GM18526 (cell line): ENCODE data around the gene ECHS1.

Source experiments
- POLR2A ChIP-seq: IDR thresholded peaks from 3 replicates; pipeline ENCODE4 v1.6.1; 2011; ENCODE audit not compliant: insufficient read length; ENCODE audit errors: extremely low read depth

Gene ECHS1

DNA sequence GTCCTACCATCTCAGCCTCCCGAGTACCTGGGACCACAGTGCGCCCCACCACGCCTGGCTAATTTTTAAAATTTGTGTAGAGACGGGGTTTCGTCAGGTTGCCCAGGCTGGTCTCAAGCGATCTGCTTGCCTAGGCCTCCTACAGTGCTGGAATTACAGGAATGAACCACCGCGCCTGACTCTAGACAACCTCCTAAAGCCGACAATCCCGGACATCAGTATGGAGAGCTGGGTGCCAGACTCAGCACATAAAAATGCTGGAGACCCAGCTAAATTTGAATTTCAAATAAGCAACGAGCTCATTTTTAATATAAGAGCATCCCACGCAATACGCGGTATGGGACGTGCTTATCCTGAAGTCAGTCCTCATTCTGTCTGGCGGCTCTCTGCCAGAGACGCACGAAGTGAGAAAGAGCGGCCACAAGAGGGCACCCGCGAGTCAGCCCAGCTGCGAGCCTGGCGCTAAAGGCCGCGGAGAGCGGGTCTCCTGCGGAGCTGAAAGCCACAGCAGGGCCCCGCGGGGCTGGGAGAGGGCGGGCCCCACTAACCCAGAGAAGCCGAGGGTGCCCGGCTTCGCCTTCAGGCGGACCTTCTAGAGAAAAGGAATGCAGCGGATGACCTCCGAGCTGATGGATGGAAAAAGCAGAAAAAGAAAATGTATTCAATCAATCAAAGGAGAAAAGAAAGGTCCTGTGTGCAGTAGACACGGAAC is 43.5 kb downstream of the ECHS1 start:
- TF ChIP-seq POLR2A, result no peak

DNA sequence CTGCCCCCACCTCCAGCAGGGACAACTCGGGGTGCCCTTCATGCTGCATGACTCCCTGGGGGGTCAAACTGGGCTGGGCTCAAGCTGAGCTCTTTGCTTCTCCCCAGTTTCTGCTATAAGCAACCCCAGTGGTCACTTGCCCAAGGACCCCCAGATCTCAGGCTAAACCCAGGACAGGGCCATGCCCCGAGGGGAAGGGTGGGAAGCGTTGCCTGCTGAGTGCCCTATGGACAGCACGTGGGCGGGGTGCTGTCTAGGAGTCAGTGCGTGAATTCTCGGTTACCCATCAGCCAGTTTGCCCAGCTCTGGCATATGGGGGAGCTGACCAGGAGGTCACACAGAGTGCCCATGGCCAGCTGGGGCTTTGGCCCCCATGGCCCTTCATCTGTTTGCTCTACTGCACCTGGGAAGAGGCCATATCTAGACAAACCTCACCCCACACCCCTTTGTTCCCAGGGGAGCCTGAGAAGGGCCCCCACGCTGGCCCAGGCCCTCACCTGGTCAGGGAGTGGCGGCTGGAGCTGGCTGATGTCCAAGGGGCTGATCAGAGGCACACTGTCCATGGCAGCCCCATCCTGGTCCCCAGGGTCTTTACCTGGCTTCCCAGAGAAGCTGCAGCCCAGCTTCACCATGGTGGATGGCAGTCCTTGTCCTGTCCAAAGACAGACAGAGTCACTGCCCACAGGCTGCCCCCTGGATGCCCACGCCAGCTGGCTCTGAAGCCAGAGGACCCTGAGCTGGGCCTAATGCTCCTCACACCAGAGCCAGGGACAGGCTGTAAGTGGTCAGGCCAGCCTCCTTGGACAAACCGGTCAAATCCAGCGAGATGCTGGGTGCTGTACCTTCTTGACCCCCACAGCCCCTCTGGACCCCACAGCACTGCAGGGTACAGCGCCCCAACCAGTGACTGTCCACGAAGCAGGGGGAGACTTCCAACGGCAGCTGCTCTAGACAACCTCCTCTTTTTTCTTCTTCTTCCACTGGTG is 44.5 kb downstream of the ECHS1 start:
- no peak for TF ChIP-seq POLR2A

DNA sequence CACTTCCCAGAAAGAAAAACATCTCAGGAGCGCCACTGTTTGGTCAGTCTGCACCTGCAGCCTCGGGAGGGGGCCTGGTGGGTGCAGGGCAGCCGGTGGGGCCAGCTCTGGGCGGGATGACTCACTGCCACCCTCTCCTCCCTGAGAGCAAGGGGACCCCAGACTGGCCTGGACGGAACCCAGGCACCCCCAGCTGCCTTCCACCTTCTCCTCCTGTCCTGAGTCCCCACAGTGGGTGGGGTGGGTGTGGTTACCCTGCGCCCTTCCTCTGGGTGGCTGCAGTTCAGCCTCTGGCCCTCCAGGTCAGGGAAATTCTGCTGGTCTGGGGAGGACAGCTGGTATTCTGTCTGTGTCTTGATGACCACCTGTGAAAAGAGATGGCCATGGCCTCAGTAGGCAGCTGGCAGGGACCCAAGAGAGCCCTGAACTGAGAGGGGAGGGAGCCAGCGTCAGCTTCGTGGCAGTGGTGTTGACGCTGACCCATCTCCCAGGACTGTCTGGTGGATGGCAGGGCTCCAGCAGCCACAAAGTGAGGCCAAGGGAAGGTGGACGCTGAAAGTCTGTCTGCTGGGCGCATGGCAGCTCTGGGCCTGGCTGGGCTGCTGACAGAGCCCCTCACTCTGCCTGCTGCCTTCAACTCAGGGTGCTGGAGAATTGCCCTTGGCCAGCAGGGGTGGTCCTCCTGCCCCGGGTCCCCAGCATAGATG is 45.4 kb downstream of the ECHS1 start:
- no peak for TF ChIP-seq POLR2A

DNA sequence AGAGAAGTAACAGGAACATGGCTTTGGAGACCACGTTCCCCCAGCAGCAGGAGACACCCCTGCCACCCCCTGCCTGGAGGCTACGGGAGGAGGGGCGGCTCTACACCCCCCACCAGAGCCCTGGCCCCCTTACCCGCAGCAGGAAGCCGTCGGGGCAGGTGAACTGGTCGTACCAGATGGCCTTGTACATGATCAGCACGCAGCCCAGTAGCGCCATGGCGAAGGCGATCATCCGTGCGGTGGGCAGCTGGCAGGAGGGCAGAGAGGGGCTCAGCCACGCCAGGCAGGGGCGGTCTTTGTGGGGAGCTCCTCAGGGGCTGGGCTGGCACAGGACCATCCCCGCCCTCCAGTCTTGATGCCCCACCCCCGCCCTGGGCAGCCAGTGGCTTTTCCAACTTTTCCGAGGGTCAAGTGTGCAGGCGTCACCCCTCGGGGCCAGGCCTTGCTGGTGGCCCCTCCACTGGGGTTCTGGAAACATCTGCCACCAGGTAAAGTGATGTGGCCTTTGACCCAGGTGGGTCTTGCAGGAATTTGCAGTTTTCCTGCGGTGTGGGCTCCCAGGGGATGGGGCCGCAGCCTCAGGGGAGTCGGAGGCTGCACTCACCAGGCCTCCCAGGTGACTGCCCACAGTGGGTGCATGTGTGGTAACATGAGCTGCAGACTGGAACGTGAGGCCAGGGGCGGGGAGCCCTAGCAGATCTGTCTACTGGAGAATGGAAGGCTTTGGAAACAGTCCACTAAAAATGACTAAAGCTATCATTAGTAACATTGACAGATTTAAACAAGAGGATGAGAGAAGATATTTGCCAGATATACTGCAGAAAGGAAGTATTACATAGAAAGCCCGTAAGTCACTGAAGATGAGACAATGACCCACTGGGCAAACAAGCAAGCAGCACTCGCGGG is 46.2 kb downstream of the ECHS1 start:
- no peak for TF ChIP-seq POLR2A

DNA sequence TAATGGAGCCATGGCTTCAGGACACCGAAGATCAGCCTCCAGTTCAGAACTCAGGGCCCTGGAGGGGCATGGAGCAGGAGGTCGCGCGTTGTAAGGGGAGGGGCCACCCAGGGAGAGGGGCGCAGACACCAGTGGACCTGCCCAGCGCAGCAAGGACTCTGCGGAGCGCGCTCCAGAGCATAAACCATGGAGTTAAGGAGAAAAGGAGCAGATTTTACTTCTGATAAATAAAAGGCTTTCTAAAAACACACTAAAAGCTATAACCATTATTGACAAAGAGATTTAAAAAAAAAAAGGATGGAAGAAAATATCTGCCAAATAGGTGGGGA is 47.0 kb downstream of the ECHS1 start:
- TF ChIP-seq POLR2A, result no peak

DNA sequence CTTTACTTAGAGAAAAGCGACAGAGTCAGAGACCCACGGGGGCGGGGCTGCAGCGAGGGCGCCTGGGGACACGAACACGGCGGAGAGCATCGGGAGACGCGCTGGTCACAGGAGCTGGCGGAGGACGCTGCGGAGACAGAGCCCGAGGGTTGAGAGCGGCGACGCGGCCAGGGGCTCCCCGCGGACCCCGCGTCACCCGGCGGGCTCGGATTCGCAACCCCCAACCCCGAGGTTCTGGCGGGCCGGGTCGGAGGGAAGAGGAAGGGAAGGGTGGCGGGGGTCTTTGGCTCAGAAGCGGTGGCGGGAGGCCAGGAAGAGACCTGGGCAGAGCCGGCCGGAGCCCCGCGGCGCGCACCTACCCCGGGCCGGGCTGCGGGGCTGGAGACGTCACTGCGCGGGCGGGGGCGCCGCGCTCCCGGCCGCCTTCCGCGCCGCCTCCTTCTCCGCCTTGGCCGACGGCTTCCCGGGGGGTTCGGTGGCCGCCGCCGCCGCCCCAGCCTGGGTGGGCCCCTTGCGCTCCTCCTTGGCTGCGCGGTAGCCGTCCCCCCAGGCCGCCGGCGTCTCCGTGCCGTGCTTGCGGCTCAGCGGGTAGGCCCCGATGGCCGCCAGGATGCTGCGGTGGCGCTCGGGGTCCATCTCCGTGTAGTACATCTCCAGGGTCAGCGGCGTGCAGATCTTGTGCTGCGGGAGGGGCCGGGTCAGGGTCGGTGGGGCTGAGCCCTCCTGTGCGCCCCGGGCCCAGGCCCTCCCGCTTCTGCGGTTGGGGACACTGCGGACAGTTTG is 47.5 kb downstream of the ECHS1 start:
- no peak for TF ChIP-seq POLR2A

DNA sequence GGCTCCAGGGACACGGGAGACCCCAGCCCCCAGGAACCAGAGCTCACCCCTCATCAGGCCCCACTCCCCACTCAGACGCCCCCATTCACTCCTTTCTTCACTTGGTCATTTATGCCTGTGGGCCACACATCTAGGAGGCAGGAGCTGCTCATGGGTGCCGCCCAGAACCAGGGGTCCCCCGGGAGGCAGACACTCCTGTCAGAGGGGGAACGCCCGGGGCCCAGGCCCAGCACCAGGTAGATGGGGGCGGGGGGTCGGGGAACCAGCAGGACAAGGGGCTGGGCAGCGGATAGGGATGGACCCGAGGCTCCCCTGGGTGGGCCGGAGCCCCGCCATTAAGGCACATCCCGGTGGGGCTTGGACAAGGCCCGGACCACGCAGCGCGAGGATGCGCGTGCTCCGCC is 48.3 kb downstream of the ECHS1 start:
- TF ChIP-seq POLR2A, result no peak

DNA sequence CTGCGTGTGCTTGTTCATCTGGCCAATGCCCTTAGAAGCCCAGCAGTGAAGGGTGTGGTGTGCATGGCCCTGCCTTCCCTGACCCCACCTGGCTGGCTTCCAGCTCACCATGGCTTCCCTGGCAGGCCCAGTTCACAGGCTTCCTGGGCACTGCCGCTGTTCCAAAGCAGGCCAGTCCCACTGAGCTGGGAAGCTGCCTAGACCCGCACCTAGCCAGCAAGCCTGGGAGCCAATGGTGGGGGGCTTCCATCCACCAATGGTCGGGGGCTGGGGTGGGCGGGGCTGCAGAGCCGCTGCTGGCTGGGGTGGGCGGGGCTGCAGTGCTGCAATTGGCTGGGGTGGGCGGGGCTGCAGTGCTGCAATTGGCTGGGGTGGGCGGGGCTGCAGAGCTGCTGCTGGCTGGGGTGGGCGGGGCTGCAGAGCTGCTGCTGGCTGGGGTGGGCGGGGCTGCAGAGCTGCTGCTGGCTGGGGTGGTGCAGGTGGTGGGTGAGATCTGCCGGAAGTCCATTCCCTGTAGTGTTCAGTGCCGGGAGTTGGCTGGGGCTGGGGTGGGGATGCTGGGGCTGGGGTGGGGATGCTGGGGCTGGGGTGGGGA is 48.9 kb downstream of the ECHS1 start:
- no peak for TF ChIP-seq POLR2A

DNA sequence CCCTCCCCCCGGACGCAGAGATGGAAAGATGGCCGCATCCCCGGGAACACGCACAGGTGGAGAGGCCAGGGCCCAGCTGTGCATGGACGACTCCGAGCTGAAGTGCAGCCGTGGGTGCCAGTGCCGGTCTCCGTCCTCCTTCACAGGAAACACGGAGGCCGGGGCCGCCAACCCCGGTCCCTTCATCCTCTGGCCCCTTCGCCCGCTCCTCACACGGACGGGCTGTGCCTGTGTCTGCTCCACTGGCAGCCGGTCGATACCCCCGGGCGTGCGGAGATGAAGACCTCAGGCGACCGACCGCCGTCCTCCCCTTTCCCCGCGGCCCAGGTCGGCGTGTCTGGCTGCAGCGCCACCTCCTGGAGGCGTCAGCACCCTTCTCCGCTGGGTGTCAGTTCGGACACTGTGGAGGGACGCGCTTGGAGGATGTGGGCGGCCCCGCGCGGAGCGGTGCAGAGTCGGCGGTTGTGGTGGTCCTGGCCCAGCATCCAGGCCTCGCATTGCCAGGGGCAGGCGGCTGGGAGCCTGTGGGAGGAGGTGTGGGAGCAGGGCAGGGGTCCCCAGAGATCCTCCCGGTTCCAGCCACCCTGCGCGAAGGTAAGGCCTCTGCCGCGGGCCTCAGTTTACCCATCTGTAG is 54.5 kb downstream of the ECHS1 start:
- TF ChIP-seq POLR2A, result no peak

DNA sequence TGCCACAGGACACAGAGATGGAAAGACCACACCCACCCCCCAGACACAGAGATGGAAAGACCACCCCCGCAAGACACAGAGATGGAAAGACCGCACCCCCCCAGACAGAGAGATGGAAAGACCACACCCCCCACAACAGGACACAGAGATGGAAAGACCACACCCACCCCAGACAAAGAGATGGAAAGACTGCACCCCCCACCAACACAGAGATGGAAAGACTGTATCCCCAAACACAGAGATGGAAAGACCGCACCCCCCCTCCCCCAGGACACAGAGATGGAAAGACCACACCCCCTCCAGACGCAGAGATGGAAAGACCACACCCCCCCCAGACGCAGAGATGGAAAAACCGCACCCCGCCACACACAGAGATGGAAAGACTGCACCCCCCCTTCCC is 56.4 kb downstream of the ECHS1 start:
- TF ChIP-seq POLR2A, result no peak

DNA sequence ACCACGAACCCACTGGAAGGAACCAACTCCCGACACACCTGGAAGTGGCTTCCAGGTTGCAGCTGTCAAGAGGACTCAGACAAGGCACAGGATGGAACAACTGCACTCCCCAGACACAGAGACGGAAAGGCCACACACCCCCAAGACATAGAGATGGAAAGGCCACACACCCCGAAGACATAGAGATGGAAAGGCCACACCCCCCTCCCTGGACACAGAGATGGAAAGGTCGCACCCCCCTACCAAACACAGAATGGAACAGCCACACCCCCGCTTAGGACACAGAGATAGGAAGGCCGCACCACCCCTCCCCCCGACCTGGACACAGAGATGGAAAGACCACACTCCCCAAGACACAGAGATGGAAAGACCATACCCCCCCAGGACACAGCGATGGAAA is 56.9 kb downstream of the ECHS1 start:
- no peak for TF ChIP-seq POLR2A

DNA sequence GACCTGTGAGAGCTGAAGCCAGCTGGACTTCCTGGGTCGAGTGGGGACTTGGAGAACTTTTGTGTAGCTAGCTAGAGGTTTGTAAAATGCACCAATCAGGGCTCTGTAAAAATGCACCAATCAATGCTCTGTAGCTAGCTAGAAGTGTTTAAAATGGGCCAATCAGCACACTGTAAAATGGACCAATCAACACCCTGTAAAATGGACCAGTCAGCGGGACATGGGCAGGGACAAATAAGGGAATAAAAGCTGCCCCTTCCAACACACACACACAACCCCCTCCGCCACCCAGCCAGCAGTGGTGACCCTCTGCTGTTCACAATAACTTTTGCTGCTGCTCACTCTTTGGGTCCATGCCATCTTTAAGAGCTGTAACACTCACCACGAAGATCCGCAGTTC is 57.3 kb downstream of the ECHS1 start:
- no peak for TF ChIP-seq POLR2A

DNA sequence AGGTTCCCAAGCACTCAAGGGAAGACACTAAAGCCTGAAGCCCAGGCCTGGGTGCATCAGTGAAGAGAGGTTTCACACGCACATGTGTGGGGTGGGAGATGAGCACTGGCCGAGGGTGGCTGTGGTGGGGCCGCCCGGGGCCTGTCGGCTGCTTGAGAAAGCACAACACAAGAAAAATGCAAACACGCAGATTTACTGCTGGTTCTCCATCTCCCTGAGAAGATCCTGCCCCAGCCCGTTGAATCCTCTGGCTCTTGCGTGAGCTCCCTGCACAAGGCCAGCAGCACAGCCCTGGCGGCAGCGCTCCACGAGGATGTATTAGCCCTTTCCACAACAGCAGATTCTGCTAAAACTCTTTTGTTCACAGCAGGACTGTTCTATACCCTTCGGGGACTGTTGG is 58.2 kb downstream of the ECHS1 start:
- TF ChIP-seq POLR2A, result no peak
